Stimulated activated naive CD8-positive, alpha-beta T cell treated with anti-CD3 and anti-CD28 coated beads, Interleukin-15, Interleukin-2, amounts not matched to agents 100 ng/mL and 50 ng/mL, for 24 hours (primary cell): Measurements from ENCODE around the gene NAGLU.

Experiments
- H3K27ac Mint-ChIP-seq: one replicate; pipeline ENCODE4 v1.8.0; 2021; ENCODE audit warnings: mild to moderate bottlenecking, mixed read lengths
- H3K27me3 Mint-ChIP-seq: one replicate; pipeline ENCODE4 v1.8.0; 2021; ENCODE audit warnings: mixed read lengths
- H3K36me3 Mint-ChIP-seq: one replicate; pipeline ENCODE4 v1.8.0; 2021; ENCODE audit warnings: low read depth, mixed read lengths
- H3K4me1 Mint-ChIP-seq: one replicate; pipeline ENCODE4 v1.8.0; 2021; ENCODE audit warnings: low read depth, mixed read lengths
- H3K4me3 Mint-ChIP-seq: one replicate; pipeline ENCODE4 v1.8.0; 2021; ENCODE audit warnings: mild to moderate bottlenecking, mixed read lengths
- H3K9me3 Mint-ChIP-seq: one replicate; pipeline ENCODE4 v1.8.0; 2021; ENCODE audit warnings: mixed read lengths

NAGLU gene

DNA sequence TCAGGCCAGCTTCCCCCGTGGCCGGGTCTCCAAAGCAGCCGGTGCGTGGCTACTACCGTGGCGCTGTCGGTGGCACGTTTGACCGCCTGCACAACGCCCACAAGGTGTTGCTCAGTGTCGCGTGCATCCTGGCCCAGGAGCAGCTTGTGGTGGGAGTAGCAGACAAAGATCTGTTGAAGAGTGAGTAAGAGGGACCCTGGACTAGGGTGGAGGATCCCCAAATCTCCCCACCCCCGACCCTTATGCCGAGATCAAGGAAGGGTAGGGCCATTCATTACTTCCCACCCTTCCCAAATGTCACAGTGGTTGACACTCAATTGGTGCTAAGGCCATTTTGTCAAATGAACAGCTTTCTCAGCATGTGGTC is 27.1 kb downstream of the NAGLU start:
- H3K4me1 Mint-ChIP-seq: peaks cover 41% of the 10 kb centered on the region

DNA sequence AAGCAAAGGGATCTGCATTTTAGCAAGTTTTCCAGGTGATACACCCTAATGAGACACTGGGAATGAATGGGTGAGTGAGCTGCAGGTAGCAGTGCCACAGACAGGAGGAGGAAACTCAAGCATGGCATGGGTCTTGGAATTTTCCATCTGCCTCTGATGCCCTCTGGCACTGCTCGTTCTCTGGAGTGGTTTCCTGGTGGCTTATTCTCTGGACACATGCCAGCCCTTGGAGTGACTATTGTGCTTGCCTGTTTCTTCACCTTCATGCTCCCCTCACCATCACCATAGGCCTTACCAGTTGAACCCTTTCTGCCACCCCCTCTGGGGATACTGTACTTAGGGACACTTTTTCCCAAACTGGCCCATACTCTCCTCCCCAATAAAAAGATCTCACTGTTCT is 27.5 kb downstream of the NAGLU start:
- Mint-ChIP-seq H3K27me3 (no peaks in the 10 kb centered on the region), H3K27ac (peak overlapping the region; percentile 92), H3K4me3 (peak overlapping the region; percentile 95), H3K4me1 (peaks cover 43% of the 10 kb centered on the region), H3K36me3 (peaks cover 21% of the 10 kb centered on the region), H3K9me3 (no peaks in the 10 kb centered on the region)

More for the DNA sequence above, 27.1 kb downstream of the NAGLU start:
- peak overlapping the region; percentile 92 for H3K27ac Mint-ChIP-seq
- H3K36me3 Mint-ChIP-seq: peaks cover 19% of the 10 kb centered on the region
- H3K4me3 Mint-ChIP-seq: peak overlapping the region; percentile 95
- no peaks in the 10 kb centered on the region for H3K9me3 Mint-ChIP-seq
- H3K27me3 Mint-ChIP-seq: no peaks in the 10 kb centered on the region

DNA sequence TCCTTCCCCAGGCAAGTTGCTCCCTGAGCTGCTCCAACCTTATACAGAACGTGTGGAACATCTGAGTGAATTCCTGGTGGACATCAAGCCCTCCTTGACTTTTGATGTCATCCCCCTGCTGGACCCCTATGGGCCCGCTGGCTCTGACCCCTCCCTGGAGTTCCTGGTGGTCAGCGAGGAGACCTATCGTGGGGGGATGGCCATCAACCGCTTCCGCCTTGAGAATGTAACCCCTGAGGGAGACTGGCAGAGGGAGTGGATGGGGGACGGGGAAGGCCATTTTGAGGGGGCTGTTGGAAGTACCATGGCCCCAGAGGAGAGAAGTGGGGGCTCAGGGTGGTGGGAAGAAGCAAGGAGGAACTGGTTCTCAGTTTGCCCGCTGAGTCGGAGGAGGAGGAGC is 27.9 kb downstream of the NAGLU start:
- H3K27ac Mint-ChIP-seq: peak overlapping the region; percentile 92
- H3K9me3 Mint-ChIP-seq: no peaks in the 10 kb centered on the region
- peak overlapping the region; percentile 95 for H3K4me3 Mint-ChIP-seq
- H3K4me1 Mint-ChIP-seq: peaks cover 47% of the 10 kb centered on the region
- peaks cover 26% of the 10 kb centered on the region for H3K36me3 Mint-ChIP-seq
- no peaks in the 10 kb centered on the region for H3K27me3 Mint-ChIP-seq

DNA sequence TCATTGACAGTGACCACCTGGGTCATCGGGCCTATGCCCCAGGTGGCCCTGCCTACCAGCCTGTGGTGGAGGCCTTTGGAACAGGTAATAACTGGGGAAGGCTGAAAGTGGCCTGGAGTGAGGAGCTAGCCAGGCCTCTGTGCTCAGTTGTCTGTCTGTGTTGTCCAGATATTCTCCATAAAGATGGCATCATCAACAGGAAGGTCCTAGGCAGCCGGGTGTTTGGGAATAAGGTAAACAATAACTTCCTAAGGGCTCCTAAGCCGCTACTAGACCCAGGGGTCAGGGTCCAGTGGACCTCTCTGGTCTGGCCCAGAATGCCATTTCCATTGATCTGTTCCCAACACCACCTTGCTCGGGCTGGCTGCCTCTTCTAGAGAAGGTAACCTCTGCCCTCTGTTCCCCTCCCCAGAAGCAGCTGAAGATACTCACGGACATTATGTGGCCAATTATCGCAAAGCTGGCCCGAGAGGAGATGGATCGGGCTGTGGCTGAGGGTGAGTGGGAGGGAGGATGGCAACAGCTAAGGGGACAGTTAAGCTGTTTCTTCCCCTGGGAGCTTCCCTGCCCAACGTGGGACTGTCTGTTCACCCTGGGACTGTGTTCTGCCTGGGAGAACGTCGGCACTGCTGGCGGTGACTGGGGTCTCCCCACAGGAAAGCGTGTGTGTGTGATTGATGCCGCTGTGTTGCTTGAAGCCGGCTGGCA is 28.9 kb downstream of the NAGLU start:
- Mint-ChIP-seq H3K4me1 (peaks cover 56% of the 10 kb centered on the region), H3K27me3 (no peaks in the 10 kb centered on the region), H3K9me3 (no peaks in the 10 kb centered on the region), H3K4me3 (peak overlapping the region; percentile 20), H3K36me3 (peaks cover 36% of the 10 kb centered on the region), H3K27ac (peak overlapping the region; percentile 58)

DNA sequence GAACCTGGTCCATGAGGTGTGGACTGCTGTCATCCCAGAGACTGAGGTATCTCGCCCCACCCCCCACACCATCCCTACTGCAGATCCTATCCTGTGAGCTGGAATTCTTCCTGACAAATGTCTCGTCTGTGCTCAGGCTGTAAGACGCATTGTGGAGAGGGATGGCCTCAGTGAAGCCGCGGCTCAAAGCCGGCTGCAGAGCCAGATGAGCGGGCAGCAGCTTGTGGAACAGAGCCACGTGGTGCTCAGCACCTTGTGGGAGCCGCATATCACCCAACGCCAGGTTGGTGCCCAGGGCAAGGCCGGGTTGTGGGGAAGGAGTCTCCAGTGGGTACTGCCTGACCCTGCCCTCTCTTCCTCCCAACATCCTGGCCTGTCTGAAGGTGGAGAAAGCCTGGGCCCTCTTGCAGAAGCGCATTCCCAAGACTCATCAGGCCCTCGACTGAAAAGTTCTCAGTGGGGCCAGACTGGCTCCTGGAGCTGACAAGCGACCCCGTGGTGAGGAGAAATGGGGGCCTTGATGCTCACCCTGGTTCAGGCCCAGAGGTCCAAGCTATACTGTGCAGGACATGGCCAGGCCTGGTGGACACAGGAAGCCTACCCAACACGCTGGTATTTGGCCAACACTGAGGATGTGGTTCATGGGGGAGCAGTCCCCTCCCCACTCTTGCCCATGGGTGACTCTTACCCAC is 29.6 kb downstream of the NAGLU start:
- no peak overlapping the region for H3K4me3 Mint-ChIP-seq
- peaks cover 41% of the 10 kb centered on the region for H3K36me3 Mint-ChIP-seq
- H3K27me3 Mint-ChIP-seq: no peaks in the 10 kb centered on the region
- H3K27ac Mint-ChIP-seq: peak overlapping the region; percentile 97
- H3K4me1 Mint-ChIP-seq: peaks cover 57% of the 10 kb centered on the region
- H3K9me3 Mint-ChIP-seq: no peaks in the 10 kb centered on the region

DNA sequence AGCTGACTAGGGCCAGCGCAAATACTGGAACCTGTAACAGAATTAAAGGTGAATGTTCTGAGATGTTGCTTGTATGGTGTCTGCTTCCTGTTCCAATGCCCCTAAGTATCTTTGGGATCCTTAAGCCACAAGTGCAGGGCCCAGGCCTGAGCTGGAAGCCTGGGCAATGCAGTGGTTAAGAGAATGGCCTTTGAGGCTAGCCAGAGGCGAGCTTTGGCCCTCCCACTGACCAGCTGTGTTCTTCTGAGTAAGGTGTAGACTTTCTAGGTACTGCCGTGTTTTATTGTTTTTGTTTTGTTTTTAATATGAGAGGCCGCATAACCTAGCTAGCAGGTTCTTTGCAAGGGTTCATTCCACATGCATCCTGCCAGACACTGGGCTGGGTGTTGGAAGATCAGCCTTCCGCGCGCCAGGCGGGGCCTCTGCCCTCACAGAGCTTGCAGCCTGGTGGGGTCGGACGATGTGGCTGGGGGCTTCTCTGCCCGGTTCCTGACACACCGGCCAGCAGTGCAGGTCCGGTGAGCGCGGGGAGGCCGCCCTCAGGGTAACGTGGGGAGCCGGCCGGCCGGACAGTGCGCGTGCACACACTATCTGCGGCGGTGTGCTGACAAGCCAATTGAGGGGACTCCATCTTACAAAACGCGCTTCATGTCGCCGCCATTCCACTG is 30.3 kb downstream of the NAGLU start:
- Mint-ChIP-seq H3K27ac (peak overlapping the region; percentile 97), H3K4me1 (peaks cover 53% of the 10 kb centered on the region), H3K36me3 (peaks cover 47% of the 10 kb centered on the region), H3K27me3 (no peaks in the 10 kb centered on the region), H3K9me3 (no peaks in the 10 kb centered on the region), H3K4me3 (peak overlapping the region; percentile 97)

DNA sequence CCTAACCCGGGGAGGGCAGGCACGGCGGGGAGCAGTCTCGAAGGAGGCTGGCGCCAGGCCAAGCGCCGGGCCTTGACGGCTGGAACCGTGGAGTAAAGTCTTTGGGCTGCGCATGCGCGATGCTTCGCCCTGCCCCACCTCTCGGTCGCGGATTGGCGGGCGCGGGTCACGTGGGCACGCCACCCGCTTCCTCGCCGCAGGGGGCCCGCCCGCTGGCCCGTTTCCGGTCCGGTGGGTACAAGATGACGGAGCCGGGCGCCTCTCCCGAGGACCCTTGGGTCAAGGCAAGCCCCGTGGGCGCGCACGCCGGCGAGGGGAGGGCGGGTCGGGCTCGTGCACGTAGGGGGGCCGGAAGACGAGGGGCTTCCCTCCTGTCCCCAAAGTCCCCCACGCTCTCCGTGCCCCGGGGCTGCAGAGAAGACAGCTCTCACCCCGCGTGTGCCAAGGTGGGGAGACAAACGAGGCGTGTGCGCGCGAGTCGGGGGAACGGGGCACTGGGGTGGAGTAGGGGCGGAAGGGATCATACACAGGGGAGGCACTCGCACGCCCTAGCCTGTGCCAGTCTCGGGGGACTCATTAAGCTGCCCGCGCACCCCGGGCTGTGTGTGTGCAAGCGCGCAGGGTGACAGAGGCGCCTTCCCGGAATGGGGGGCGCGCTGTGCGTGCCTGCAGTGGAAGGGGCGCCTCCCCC is 31.0 kb downstream of the NAGLU start, which contains the start of gene MLX:
Gene MLX (plus strand): TSS at position 218 of the 691 bp plus-strand sequence. CDS start 25 bp downstream, at position 243.
- peak within 1 kb of the TSS; percentile 97 for H3K27ac Mint-ChIP-seq
- peaks cover 50% of the 10 kb centered on the region for H3K4me1 Mint-ChIP-seq
- H3K4me3 Mint-ChIP-seq: peak within 1 kb of the TSS; percentile 97
- H3K9me3 Mint-ChIP-seq: no peaks in the 10 kb centered on the region
- peaks cover 54% of the 10 kb centered on the region for H3K36me3 Mint-ChIP-seq
- no peaks in the 10 kb centered on the region for H3K27me3 Mint-ChIP-seq

DNA sequence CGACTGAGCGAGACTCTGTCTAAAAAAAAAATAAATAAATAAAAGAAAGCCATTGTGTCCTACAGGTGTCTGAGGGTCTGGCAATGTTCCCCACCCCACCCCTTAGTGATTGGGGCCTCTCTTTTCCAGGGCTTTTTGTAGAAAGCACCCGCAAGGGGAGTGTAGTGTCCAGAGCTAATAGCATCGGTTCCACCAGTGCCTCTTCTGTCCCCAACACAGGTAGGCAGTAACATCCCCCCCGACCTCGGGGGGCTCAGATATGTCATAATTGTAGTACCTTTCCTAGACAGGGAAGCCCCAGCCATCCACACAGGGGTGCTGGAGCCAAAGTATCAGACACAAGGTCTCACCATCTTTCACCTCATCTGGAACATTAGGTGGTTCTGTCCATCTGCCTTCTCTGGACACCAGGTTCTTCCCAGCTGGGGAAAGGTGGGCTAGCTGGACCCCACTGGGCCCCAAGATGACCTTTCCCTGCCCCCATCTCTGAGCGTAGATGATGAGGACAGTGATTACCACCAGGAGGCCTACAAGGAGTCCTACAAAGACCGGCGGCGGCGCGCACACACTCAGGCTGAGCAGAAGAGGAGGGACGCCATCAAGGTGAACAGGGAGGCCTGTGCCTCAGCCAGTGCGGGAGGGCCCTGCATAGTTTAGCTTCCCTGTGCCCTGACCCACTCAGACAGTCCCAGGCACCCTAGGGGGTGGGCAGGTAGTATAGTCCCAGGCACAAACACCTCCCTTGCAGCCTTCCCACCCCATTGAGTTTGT is 32.5 kb downstream of the NAGLU start:
- H3K36me3 Mint-ChIP-seq: peaks cover 61% of the 10 kb centered on the region
- H3K4me1 Mint-ChIP-seq: peaks cover 44% of the 10 kb centered on the region
- no peaks in the 10 kb centered on the region for H3K27me3 Mint-ChIP-seq
- no peaks in the 10 kb centered on the region for H3K9me3 Mint-ChIP-seq
- H3K27ac Mint-ChIP-seq: peak overlapping the region; percentile 49
- peak overlapping the region; percentile 97 for H3K4me3 Mint-ChIP-seq

DNA sequence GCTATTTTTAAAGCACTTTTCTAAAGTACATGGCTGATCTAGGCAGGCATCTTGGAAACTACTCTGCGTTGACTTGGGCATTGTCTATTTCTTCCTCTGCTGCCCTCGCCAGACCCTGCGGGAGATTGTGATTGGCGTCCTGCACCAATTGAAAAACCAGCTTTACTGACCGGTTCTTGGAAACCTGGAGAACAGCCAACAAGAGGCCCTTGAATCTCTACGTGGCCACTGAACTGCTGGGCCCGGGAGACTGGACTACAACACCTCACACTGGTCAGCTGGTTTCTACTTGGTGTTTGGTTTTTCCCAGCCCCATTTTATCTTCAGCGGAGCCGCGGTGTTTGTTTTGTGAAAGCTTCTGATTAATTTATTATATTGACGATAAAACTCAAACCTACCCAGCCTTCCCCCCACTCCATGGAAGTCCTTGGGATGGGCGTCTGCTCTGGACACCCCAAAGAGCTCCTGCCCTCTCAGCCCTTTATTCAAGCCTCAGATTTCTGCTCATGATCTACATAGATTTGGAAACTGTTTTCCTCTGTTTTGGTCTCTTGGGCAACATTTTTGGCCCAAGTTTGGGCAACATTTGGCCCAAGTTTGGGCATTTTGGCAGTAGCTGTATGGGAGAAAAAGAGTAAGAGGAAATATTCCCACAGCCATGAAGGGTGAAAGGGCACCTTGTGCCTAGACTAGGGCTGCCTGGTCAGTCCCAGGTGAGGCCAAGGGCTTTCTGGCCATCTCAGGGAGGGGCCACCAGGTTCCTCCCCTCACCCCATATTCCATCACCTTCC is 35.6 kb downstream of the NAGLU start:
- Mint-ChIP-seq H3K4me1 (peaks cover 53% of the 10 kb centered on the region), H3K36me3 (peaks cover 84% of the 10 kb centered on the region), H3K4me3 (no peak overlapping the region), H3K9me3 (no peaks in the 10 kb centered on the region), H3K27me3 (no peaks in the 10 kb centered on the region), H3K27ac (no peak overlapping the region)

DNA sequence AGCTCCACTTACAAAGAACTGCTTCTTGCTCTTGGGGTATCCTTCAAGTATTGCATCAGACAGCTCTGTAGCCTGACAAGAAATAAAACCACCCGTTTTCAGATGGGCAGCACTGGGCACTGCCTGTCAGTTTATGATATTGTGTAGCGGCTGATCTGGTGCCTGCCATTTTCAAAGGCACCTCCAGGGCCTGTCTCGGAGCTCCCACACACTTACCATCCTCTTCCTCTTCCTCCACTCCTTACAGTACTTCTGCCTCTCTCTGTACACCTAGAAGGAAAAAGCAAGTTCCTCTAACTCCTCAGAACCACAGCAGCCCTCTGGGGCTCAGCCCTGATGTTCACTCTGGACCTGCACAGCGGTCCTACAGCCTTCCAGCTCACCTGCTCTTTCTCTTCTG is 37.1 kb downstream of the NAGLU start:
- peaks cover 91% of the 10 kb centered on the region for H3K36me3 Mint-ChIP-seq

DNA sequence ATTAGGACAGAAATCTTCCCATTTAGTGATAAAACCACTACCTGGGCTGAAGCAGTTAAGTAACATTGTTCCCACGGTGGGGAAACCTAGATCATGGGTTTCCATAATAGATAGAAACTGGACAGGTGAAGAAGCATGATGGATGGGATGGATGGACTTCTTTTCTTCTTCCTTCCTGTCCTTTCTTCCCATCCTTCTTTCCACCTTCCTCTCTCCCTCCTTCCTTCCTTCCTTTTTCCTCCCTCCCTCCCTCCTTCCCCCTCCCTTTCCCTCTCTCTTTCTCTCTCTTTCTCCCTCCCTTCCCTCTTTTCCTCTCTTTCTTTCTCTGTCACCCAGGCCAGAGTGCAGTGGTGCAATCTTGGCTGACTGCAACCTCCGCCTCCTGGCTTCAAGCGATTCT is 38.4 kb downstream of the NAGLU start:
- no peak overlapping the region for H3K27ac Mint-ChIP-seq
- no peak overlapping the region for H3K4me3 Mint-ChIP-seq
- H3K9me3 Mint-ChIP-seq: no peaks in the 10 kb centered on the region
- H3K4me1 Mint-ChIP-seq: peaks cover 49% of the 10 kb centered on the region
- H3K36me3 Mint-ChIP-seq: peaks cover 81% of the 10 kb centered on the region
- no peaks in the 10 kb centered on the region for H3K27me3 Mint-ChIP-seq

More for the DNA sequence above, 37.1 kb downstream of the NAGLU start:
- no peaks in the 10 kb centered on the region for H3K9me3 Mint-ChIP-seq
- H3K4me3 Mint-ChIP-seq: no peak overlapping the region
- H3K27ac Mint-ChIP-seq: peak overlapping the region; percentile 64
- H3K27me3 Mint-ChIP-seq: no peaks in the 10 kb centered on the region
- H3K4me1 Mint-ChIP-seq: peaks cover 53% of the 10 kb centered on the region

DNA sequence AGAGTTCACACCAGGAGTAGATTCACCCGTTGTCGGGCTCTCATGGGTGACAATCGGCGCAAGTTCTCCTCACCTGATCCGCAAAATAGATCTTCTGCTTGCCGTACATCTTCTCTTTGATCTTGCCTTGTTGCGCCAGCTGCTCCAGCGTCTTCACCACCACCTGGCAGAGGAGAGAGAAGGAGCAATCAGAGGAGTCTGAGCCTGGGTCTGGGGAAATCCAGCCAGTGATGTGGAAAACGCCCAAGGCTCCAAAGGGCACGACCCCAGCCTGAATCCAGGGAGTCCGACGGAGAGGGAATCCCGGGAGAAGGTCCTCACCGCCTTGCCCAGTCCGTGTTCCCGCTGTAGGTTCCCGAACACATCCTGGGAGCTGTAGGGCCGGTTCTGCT is 41.1 kb downstream of the NAGLU start:
- Mint-ChIP-seq H3K4me1 (peaks cover 42% of the 10 kb centered on the region), H3K36me3 (peaks cover 65% of the 10 kb centered on the region), H3K4me3 (peak overlapping the region; percentile 90), H3K27me3 (no peaks in the 10 kb centered on the region), H3K9me3 (no peaks in the 10 kb centered on the region), H3K27ac (peak overlapping the region; percentile 98)

DNA sequence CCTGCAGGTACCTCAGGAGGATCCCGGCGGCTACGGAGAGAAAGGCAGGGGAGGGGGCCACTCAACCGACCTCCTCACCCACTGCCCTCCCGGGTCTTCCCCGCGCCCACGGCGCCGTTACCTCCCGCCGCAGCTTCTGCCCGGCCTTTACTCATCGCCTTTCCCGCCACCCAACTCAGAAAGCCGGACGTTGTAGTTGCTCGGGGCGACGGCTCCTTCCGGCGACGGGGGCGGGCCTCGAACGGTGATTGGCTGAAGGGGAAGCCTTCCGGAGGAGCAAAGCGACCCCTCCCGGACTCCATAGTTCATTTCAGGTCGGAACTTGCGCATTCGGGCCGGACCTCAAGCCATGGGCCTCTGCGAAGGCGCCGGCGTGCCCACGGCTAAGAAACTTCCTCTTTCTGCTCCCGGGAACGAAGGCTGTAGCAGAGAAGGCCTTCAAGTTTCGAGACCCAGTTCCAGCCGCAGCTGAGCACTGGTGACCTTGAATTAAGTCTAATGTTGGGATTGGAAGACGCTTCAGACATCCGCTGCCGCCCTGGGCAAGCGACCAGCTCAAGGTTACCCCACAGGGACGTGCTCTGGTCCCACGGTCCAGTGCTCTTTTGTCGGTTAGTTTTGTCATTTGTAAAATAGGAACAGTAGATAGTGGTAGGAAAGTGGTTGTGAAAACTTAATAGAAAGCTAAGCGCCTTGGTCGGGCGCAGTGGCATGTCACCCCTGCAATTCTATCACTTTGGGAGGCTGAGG is 41.7 kb downstream of the NAGLU start, which contains the start of gene PSMC3IP:
Gene PSMC3IP (minus strand): TSS at position 198 of the 750 bp plus-strand sequence. CDS start 43 bp downstream, at position 155.
- peaks cover 42% of the 10 kb centered on the region for H3K4me1 Mint-ChIP-seq
- peaks cover 62% of the 10 kb centered on the region for H3K36me3 Mint-ChIP-seq
- H3K9me3 Mint-ChIP-seq: no peaks in the 10 kb centered on the region
- peak within 1 kb of the TSS; percentile 90 for H3K4me3 Mint-ChIP-seq
- peak within 1 kb of the TSS; percentile 98 for H3K27ac Mint-ChIP-seq
- no peaks in the 10 kb centered on the region for H3K27me3 Mint-ChIP-seq
